Thoracic aorta (tissue), 2 donors: ENCODE data around the gene BCL11B. TPM values are rescaled to one million over a fixed set of nuclear protein-coding genes. Genes with fewer than 3 reads are reported as not detected.

Source experiments
- ATAC-seq: fragments of 150-250 bp; one replicate; pipeline ENCODE4 v1.8.0; 2017; ENCODE audit warnings: low read depth; ENCODE audit not compliant: insufficient number of reproducible peaks, low FRiP score
- DNase-seq: peaks from one replicate; pipeline ENCODE4 v3.0.0-alpha.2; 2020; ENCODE audit warnings: low spot score
- H3K27ac ChIP-seq, 2 donors: fragments of 200-600 bp; sonication (generic); 1 replicate in 1 of 2; 2 replicates in 1 of 2; pipeline ENCODE4 v1.5.1; 2016; ENCODE audit warnings: mild to moderate bottlenecking in 2 of 2, moderate library complexity in 2 of 2
- H3K27me3 ChIP-seq: fragments of 200-600 bp; sonication (generic); replicated peaks from 2 replicates; pipeline ENCODE4 v1.6.0; 2016; ENCODE audit warnings: mild to moderate bottlenecking; ENCODE audit not compliant: insufficient read depth
- H3K36me3 ChIP-seq: fragments of 200-600 bp; sonication (generic); one replicate; pipeline ENCODE4 v1.5.1; 2016
- H3K4me1 ChIP-seq, 2 donors: fragments of 200-600 bp; sonication (generic); 1 replicate in 1 of 2; 2 replicates in 1 of 2; pipeline versions ENCODE4 v1.5.1 to v1.6.0; 2016; ENCODE audit warnings: low read depth in 2 of 2, mild to moderate bottlenecking in 1 of 2; ENCODE audit not compliant: control insufficient read depth in 1 of 2
- H3K4me3 ChIP-seq: fragments of 200-600 bp; sonication (generic); 2 replicates; pipeline ENCODE4 v1.5.1; 2016; ENCODE audit warnings: mild to moderate bottlenecking
- H3K9me3 ChIP-seq: fragments of 200-600 bp; sonication (generic); 2 replicates; pipeline ENCODE4 v1.5.1; 2016
- total RNA-seq, 2 donors: library from RNA; depleted of rRNA; stranded (reverse); fragments of >200 nt; gene quantifications; one replicate each; pipeline versions ENCODE4 v1.1.0 to v1.2.3, GENCODE V29; 2016
- TF ChIP-seq, protein P1 (sequence below): fragments of 200-600 bp; sonication (generic); IDR thresholded peaks from one replicate; pipeline ENCODE4 v1.5.1; 2019; ENCODE audit warnings: antibody characterized with exemption

BCL11B gene
- total RNA-seq, 2 donors from 2014 or later = 0.92 to 6.2 TPM

DNA sequence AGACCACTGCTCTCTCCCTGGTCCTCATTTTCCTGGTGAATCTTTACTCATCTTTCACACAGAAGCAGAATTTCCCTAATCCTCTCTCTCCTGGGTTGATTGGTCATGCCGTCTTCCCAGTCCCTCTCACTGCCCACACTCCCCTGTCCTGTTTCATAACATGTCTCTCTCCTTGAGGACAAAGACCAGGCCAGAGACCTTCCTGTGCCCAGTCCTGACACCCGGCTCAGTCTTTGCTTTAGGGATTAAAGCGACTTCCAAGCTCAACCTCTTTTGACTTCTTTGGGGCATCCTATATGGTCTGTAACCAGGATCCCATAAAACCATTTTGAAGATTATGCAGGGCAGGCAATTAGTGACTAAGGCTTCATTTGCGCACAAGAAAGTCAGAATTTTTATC, 105.5 kb downstream of the BCL11B start:
- Histone ChIP-seq H3K4me1 (no peaks in the 10 kb centered on the region), H3K36me3 (no peaks in the 10 kb centered on the region), H3K27ac (no peak overlapping the region), H3K4me3 (no peak overlapping the region), H3K9me3 (no peaks in the 10 kb centered on the region), H3K27me3 (no peaks in the 10 kb centered on the region)
- DNase-seq (no peak), ATAC-seq (no peak)
- TF ChIP-seq, protein P1, sequence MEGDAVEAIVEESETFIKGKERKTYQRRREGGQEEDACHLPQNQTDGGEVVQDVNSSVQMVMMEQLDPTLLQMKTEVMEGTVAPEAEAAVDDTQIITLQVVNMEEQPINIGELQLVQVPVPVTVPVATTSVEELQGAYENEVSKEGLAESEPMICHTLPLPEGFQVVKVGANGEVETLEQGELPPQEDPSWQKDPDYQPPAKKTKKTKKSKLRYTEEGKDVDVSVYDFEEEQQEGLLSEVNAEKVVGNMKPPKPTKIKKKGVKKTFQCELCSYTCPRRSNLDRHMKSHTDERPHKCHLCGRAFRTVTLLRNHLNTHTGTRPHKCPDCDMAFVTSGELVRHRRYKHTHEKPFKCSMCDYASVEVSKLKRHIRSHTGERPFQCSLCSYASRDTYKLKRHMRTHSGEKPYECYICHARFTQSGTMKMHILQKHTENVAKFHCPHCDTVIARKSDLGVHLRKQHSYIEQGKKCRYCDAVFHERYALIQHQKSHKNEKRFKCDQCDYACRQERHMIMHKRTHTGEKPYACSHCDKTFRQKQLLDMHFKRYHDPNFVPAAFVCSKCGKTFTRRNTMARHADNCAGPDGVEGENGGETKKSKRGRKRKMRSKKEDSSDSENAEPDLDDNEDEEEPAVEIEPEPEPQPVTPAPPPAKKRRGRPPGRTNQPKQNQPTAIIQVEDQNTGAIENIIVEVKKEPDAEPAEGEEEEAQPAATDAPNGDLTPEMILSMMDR = no peak

DNA sequence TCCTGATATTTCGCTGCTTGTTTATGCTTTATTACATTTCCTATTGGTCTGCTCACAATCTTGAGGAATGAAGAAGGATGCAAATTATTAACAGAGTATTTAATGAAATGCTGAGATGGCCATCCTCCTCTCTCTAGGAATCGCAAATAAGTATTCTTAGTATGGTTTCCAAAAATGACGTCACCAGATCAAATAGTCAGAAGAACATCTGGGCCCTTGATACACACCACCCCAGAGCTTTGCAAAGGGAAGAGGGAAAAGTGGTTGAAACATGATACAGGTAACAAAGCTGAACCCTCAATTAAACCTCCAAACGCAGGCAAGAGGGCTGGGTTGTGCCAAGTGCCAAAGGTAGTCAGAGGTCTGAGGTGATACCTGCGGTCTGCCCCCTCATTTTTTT, 107.3 kb downstream of the BCL11B start:
- no peaks in the 10 kb centered on the region for H3K9me3 ChIP-seq
- H3K27ac ChIP-seq = no peak overlapping the region
- TF ChIP-seq, protein P1 = no peak
- no peaks in the 10 kb centered on the region for H3K27me3 ChIP-seq
- H3K36me3 ChIP-seq = no peaks in the 10 kb centered on the region
- DNase-seq (no peak), ATAC-seq (no peak)
- H3K4me3 ChIP-seq = no peak overlapping the region
- no peaks in the 10 kb centered on the region for H3K4me1 ChIP-seq

DNA sequence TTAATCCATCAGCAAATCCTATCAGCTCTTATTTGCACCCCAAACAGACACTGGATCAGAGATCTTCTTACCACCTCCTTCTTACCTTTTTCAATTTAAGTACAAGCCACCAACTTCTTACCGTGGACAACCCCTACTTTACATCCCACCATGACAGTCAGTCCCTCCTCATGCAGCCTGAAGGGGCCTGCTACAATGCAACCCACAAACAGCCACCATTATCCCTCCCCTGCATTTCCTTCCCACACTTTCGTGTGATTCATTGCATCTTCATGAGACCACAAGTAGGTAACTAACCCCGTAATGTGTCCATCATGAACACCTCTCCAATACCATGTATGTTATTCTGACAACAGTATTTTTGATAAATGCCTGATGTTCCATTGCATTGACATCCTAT, 108.6 kb downstream of the BCL11B start:
- Histone ChIP-seq H3K4me1 (no peaks in the 10 kb centered on the region), H3K27ac (no peak overlapping the region), H3K4me3 (no peak overlapping the region), H3K36me3 (no peaks in the 10 kb centered on the region), H3K27me3 (no peaks in the 10 kb centered on the region), H3K9me3 (no peaks in the 10 kb centered on the region)
- ATAC-seq (no peak), DNase-seq (no peak)
- TF ChIP-seq, protein P1 = no peak

DNA sequence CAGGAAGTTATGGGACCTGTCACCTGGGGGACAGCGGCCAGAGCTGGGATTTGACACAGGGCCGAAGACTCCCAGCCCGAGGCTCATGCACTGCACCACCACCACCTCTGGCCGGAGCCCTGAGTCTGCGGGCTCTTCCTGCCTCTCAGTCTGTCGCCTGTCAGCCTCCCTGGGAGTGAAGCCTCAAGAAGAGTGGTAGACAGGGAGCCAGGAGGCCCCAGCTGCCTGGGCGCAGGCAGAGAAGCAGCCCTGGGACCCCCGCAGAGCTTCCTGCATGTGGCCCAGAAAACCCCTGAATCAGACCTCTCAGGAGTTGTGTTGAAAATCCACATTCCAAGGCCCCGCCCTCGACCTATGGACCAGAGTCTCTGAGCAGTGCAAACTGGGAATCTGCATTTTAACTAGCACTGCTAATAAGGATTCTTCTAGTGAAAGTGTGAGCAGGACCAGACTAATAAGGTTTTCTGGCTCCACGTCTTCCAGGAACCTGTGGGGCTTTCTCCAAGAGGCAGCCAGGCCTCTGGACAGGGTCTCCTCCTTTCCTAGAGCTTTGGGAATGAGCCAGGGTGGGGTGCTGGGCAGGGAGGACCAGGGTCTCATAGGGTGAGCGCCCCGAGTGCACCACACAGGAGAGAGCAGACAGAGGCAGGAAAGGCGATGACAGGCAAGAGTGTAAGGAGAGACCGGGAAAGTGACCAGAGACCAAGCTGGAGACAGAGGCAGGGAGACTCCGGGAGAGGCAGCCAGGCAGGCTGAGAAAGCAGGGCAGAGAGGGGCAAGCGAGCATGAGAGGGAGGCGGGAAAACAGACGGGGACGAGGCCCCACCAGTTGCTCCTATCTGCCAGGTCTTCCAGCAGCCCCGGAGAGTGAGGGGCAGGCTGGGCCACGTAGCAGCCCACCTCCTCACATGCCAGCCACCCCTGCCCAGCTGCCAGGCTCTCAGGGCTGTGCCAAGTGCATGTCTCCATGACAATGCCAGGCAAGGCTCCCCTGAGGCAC, 112.4 kb downstream of the BCL11B start:
- Histone ChIP-seq H3K4me3 (no peak overlapping the region), H3K36me3 (no peaks in the 10 kb centered on the region), H3K27me3 (no peaks in the 10 kb centered on the region), H3K9me3 (no peaks in the 10 kb centered on the region), H3K4me1 (peaks cover 10 to 18% of the 10 kb centered on the region in 2 donors), H3K27ac (no peak overlapping the region)
- ATAC-seq = no peak
- TF ChIP-seq, protein P1 = no peak
- no peak for DNase-seq

DNA sequence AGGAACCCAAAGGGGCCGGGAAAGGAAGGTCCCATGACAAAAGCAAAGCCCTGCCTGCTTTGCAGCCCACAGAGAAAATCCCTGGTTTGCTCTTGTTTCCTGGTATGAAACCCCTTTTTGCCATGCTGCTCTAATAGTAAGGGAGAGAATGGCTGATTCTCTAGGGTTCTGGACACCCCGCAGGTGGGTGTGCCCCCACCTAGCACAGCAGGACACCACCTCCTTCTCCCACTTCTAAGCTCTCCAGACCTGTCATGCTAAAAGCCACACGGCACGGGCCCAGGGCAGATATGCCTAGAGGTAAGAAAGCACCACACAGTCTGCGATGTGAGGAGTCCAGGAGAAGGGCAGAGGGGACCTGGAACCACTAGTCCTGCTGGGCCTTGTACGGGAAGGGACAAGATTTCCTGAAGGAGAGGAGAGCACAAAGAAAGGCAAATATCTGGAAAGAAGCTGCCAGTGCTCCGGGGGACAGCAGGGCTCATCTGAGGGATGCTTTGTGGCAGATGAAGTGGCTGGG, 113.3 kb downstream of the BCL11B start:
- TF ChIP-seq, protein P1 = no peak
- Histone ChIP-seq H3K9me3 (no peaks in the 10 kb centered on the region), H3K4me1 (peaks cover 10 to 18% of the 10 kb centered on the region in 2 donors), H3K27ac (no peak overlapping the region), H3K27me3 (no peaks in the 10 kb centered on the region), H3K4me3 (no peak overlapping the region), H3K36me3 (no peaks in the 10 kb centered on the region)
- no peak for ATAC-seq
- DNase-seq = no peak
